GM08714 (cell line): Measurements from ENCODE around the gene RHOG.
A peak's percentile ranks its signal among the peaks of the same experiment; 100 is the strongest.

Experiments used
- H3K4me3 ChIP-seq: fragments of 200-500 bp; sonication (Bioruptor generic); 2 replicates; pipeline ENCODE4 v1.5.1; 2014; ENCODE audit warnings: mild to moderate bottlenecking, low read length, inconsistent platforms
- ZNF274 ChIP-seq: IDR thresholded peaks from 2 replicates; pipeline ENCODE4 v1.6.1; 2012; ENCODE audit warnings: mild to moderate bottlenecking, low read depth, low read length

The RHOG gene

DNA sequence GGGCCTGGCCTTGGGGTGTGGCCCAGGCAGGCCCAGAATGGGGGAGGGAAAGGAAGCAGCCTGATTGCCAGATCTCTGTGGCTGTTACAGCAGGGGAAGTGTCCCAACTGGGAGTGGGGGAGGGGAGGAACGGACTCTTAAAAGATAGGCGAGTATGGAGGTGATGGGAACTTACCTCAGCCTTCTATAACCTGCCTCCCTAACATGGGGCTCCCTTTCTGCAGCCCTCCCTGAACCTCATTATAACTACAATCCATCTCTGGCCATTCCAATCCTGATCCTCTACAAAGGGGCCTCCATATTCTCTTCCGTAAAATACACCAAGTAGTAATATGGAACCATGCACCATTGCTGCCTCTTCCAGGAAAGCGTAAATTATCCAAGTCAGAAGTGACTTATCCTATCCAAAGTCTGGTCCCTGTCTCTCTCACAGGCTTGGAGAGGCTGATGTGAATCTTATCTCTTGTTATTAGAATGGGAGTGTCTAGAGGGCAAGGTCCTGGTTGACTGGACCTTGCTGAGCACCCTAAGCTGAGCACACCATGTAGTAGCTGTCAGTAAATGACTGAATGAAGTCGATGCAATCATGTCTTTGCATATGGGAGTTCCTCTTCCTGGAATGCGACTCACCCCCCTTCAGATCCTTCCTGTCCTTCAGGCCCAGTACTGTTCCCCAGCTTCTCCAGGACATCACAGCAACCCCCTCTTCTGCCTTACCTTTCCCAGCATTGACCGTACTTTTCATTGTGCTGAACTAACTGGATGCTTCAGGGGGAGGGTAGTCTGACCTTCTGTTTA, 5.9 kb downstream of the RHOG start:
- peak overlapping the region; percentile 15; the same call in 1 of the 2 replicates for H3K4me3 ChIP-seq
- TF ChIP-seq ZNF274, result no peak

GRCh38 chr11:3834349-3834663, 6.5 kb downstream of the RHOG start:
- no peak overlapping the region; the same call in 1 of the 2 replicates for H3K4me3 ChIP-seq
- no peak for TF ChIP-seq ZNF274

GRCh38 chr11:3833449-3833848, 7.3 kb downstream of the RHOG start:
- H3K4me3 ChIP-seq, result no peak overlapping the region
- no peak for TF ChIP-seq ZNF274

DNA sequence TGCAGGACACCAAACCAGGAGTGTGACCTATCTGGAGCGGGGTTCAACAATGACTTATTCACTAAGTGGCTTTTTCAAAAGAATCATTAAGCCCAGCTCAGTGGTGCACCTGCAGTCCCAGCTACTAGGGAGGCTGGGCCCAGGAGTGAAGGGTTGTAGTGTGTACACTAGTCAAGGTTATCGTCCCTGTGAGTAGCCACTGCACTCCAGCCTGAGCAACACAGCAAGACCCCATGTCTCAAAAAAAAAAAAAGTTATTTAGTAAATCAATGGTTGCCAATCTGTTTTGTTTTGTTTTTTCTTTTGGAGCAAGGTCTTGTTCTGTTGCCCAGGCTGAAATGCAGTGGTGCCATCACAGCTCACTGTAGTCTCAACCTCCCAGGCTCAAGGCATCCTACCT, 7.9 kb downstream of the RHOG start:
- TF ChIP-seq ZNF274, result no peak
- H3K4me3 ChIP-seq, result no peak overlapping the region

DNA sequence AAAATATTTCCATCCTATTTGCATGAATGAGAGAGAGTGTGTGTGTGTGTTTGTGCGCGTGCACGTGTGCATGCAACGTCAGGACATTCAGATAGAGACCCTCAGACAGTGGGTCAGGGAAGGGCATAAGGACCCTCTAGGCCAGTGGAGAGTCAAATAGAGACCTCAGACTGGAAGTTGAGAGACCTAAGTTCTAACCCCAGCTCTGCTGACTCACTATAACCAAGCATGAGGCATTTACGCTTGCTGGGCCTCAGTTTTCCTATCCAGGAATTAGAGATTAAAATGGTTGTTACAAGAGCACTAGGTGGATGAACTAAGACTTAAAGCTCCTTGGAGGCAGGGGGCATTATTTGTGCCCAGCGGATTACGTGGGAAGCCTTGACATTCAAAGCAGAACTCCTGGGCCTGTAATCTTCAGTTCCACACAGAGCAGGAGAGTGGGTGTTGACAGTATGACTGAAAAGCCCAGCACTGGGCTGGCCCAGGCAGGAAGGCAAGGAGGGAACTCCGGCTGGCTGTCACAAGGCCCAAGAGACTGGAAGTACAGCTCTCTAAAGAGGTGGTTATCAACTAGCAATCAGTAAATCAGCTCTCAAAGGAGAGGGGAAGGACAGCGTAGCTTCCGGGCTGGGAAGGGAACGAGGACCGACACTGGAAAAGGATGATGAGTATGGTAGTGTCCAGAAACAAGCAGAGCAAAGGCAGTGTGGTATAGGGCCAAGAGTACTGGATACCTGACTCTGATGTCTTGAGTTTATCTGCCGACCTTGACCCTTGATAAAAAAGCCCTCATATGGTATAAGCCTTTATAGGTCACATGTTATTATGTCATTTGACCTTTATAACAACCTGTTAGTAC, 9.2 kb downstream of the RHOG start:
- no peak overlapping the region for H3K4me3 ChIP-seq
- TF ChIP-seq ZNF274, result no peak

- H3K4me3 ChIP-seq, result no peak overlapping the region
- TF ChIP-seq ZNF274, result no peak
These were observed 10.0 kb downstream of the RHOG start for GRCh38 chr11:3830730-3831129.

DNA sequence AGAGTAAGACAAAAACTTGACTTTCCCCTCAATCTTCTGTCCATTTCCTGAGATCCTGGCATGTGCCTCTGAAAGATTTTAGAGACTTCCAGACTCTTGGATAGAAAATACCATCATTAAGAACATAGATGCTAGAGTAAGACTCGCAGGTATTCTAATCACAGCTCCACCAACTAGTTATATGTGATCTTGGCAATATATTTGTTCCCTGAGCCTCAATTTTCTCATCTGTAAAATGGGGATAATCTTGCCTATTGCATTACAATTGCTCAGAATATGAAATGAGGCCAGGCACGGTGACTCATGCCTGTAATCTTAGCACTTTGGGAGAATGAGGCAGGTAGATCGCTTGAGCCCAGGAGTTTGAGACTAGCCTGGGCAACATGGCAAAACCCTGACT, 10.7 kb downstream of the RHOG start:
- no peak for TF ChIP-seq ZNF274
- no peak overlapping the region for H3K4me3 ChIP-seq

- H3K4me3 ChIP-seq, result no peak overlapping the region
- TF ChIP-seq ZNF274, result no peak
These were observed 13.1 kb downstream of the RHOG start for GRCh38 chr11:3827434-3828186.

DNA sequence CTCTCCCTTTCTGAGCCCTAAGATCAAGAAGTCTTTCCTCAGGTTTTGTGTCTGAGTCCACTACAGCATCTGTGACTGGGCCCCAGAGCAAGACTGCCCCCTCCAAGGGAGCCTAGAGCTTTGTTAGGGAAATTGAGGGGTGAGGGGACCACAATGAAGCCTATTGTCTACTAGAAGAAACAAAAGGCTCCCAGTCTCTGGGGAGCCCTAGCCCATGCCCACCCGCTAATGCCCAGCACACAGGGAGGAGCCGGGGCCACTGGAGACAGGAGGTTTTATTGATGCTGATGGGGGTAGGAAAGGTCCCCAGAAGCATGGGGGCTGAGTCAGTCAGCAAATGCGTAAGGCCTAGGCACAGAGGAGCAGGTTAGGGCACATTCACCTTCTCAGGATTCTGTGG, 14.0 kb downstream of the RHOG start:
- no peak overlapping the region for H3K4me3 ChIP-seq
- TF ChIP-seq ZNF274, result no peak

GRCh38 chr11:3825473-3826154, 15.1 kb downstream of the RHOG start:
- H3K4me3 ChIP-seq, result no peak overlapping the region
- no peak for TF ChIP-seq ZNF274

DNA sequence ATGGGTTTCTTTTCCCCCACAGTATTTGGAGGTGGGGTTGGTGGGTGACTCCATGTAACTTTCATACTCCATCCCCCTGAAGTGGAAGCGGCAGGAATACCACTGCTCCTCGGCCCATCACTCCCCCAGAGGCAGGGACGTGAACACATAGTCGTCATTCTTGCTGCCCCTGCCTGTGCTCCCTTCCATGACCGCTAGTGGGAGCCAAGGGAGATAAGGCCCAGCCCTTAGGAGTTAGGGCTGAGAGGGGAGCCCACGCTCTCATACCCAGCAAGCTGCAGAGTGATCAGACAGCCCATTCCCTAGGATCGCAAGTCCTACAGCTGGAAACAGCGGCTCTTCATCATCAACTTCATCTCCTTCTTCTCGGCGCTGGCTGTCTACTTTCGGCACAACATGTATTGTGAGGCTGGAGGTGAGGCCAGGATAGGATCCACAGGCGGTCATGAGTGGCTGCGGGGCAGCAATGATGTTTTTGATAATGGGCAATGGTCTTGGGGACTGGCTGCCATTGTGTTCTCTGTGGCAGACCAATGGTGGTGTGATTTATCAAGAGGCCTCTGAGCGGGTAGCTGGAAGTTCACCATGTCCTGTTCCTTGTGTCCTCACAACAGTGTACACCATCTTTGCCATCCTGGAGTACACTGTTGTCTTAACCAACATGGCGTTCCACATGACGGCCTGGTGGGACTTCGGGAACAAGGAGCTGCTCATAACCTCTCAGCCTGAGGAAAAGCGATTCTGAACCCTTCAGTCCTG, 15.9 kb downstream of the RHOG start:
- no peak for TF ChIP-seq ZNF274
- H3K4me3 ChIP-seq, result no peak overlapping the region

DNA sequence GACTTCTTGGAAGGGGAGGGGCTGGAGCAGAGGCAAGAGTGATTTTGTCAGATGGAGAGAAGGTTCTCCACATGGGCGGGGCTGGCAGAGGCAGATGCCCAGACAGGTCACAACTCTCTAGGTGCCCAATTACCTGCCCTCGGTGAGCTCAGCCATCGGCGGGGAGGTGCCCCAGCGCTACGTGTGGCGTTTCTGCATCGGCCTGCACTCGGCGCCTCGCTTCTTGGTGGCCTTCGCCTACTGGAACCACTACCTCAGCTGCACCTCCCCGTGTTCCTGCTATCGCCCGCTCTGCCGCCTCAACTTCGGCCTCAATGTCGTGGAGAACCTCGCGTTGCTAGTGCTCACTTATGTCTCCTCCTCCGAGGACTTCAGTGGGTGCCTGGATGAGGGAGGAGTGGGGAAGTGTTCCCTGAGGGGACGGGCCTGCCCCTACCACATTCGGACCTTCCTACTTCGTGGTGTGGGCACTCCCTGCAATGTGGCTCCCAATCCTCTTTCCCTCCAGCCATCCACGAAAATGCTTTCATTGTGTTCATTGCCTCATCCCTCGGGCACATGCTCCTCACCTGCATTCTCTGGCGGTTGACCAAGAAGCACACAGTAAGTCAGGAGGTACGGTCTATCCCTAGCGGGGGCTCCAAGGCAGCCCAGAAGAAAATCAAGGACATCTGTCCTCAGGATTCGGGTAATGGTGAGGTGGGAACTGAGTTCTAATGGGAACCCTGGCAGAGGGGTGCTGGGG, 16.8 kb downstream of the RHOG start:
- no peak for TF ChIP-seq ZNF274
- H3K4me3 ChIP-seq, result no peak overlapping the region

DNA sequence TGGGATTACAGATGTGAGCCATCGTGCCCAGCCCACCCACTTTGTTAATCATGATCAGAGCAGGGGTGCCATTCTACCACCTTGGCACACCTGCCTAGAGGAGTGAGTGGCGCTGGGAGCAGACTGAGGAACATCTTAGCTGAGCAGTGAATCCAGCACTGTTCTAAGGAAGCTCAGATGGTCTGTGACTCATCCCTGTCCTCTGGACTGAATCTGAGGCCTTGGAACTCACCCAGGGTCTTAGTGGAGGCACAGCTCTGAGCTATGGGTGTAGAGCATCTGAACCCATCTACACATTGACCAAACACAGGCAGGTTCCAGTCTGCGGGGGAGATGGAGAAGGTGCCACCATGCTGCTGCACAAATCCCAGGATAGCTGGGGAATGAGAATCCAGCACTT, 17.5 kb downstream of the RHOG start:
- no peak for TF ChIP-seq ZNF274
- H3K4me3 ChIP-seq, result no peak overlapping the region
